Measurements from ENCODE around the gene EEF2. TPM values are rescaled to one million over a fixed set of nuclear protein-coding genes. Genes with fewer than 3 reads are reported as not detected.
A peak's percentile ranks its signal among the peaks of the same experiment; 100 is the strongest.
"Not testable (repeated sequence)": the region's sequence is repeated elsewhere in the genome, so short reads cannot be mapped to it uniquely, and the experiment has no call there.

EEF2 gene
- total RNA-seq, 1 donor from 2014 or later, result 1,892 TPM

DNA sequence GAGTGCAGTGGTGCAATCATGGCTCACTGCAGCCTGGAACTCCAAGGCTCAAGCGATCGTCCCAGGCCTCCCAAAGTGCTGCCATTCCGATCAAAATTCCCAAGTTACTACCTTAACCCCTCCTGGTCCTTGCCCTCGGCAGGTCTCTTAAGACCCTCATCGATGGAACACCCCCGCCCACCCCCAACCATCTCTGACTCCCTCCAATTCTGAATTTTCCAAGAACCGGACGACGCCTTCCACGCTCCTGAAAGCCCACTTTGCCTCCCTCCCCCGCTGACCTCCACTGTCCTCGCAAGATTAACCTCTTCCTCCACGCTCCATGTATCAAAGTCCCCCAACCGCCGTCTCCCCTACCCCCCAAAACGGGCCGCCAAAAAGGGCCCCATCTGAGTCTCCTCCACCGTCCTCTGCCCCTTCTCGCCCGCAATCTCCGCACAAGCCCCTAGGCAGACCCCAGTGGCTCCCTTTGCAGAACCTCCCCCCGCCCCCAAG, 14.9 kb downstream of the EEF2 start:
- no peak for DNase-seq (ENCODE audit: low read depth in 2 of 2)

DNA sequence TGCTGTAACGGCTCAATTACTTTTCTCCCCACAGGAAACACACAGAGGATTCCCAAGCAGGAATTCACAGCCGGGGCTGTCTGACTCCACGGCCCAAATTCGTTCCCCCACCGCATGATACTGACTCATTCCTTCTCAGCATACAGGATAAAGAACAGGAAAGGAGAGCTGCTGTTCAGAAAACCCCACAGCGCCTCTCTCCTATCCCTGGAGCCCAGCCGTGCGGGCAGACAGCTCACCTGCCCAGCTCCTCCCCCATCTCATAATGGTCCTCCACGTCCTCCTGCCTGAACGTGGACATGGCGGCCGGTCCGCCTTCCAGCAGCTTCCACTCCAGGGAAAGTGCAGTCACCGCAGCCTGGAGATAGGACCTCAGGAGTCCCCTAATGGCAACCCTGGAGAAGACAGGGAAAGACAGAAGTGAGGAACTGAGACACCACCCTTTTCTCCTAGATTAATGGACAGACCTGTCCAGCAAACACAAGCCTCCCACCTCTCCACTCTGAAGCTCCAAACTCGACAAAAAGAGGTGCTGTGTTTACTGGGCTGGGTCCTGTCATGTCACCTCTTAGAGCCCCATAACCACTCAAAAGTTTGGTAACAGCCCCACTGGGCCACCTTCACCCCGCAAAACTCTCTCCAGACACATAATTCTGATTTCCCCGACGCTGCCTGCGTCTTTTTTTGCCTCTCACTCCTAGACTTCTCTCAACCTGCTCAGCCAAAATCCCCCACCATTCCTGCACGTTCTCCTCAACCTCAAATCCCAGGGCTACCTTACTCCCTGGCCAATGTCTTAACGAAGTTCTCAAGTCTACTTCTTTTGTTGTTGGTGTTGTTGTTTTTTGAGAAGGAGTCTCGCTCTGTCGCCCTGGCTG, 15.6 kb downstream of the EEF2 start:
- peak; percentile 65 to 93 for DNase-seq (ENCODE audit: low read depth in 2 of 2)

DNA sequence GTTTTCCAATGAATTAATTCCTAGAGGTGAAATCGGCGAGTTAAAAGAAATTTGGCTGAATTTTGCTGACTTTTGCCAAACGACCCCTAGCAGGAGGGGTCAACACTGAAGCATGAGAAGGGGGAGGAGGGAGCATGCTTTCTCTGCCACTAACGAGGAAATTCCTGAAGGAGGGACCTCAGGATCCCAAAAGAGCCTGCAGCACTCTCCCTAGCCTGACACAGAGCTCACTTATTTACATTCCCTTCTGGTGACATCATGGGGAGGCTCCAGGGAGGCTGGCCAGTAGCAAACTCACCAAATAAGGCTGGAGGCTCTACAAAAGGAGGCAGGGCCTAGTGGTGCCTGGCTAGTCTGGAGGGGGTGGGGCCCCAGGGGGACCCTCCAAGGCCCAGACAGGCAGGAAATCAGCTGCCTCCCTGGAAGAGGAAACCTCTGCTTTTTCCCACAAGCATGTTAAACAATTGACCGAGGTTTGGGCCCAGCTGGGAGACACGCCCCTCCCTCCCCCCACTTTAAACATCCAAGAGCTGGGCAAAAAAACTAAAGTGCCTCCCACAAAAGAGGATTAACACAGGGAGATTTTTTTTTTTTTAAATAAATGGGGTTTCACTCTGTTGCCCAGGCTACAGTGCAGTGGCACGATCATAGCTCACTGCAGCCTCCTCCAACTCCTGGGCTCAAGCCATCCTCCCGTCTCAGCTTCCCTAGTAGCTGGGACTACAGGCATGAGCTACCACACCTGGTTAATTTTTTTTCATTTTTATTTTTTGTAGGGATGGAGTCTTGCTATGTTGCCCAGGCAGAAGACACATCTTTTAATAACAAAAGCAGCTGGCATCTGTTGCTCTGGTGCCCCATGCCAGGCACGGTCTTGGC, 16.5 kb downstream of the EEF2 start:
- DNase-seq (ENCODE audit: low read depth in 2 of 2), result peak; percentile 98 to 100

DNA sequence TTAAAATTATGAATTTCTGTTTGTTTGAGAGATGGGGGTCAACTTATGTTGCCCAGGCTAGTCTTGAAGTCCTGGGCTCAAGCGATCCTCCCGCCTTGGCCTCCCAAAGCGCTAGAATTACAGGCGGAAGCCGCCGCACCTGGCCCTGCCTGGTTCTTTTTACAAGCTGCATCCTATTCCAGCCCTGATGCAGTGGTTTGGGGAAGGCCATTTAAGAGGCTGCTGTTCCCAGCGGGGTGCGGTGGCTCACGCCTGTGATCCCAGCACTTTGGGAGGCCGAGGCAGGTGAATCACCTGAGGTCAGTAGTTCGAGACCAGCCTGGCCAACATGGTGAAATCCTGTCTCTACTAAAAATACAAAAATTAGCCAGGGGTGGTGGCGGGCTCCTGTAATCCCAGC, 17.3 kb downstream of the EEF2 start:
- DNase-seq (ENCODE audit: low read depth in 2 of 2), result not testable (repeated sequence)

DNA sequence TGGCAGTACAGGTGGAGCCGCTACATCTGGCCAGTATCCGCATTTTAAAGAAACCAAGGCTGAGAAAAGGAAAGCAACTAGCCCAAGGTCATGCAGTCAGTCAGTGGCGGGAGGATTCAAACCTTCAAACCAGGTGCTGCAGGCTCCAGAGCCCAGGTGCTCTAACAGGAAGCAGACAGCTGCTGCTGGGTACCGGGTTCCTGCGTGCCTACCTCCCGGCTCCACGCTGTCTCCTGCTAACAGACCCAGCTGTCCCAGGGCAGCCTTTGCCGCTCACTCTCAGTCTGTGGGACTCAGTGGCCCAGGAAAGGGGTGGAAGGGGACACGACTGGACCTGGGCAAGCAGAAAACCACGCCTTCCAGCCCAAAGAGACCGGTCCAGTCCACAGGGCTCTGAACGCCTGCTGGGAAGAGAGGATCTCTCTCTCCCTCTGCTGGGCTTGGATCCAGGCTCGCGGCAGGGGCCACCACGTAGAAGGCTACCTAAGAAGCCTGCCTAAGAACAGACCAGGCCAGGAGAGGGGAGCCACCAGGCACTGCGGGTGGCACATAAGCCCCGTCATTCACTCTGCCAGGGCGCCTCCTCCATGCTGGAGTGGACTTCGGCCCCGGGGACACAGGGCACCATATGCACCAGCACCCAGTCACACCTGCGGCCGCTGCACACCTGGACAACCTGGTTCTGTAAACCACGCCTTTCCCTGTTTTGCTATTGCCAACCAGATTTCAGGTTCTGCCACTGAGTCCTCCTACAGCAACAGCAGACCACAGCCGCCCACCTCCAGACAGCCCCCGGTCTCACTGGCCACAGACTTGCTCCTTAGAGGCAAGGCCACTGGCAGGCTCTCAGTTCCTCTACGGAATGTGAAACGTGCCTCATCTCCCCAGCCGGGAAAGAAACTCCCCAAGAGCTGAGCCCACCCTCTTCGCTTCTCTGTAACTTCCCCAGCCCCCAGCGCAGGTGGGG, 18.9 kb downstream of the EEF2 start:
- DNase-seq (ENCODE audit: low read depth in 2 of 2), result no peak

DNA sequence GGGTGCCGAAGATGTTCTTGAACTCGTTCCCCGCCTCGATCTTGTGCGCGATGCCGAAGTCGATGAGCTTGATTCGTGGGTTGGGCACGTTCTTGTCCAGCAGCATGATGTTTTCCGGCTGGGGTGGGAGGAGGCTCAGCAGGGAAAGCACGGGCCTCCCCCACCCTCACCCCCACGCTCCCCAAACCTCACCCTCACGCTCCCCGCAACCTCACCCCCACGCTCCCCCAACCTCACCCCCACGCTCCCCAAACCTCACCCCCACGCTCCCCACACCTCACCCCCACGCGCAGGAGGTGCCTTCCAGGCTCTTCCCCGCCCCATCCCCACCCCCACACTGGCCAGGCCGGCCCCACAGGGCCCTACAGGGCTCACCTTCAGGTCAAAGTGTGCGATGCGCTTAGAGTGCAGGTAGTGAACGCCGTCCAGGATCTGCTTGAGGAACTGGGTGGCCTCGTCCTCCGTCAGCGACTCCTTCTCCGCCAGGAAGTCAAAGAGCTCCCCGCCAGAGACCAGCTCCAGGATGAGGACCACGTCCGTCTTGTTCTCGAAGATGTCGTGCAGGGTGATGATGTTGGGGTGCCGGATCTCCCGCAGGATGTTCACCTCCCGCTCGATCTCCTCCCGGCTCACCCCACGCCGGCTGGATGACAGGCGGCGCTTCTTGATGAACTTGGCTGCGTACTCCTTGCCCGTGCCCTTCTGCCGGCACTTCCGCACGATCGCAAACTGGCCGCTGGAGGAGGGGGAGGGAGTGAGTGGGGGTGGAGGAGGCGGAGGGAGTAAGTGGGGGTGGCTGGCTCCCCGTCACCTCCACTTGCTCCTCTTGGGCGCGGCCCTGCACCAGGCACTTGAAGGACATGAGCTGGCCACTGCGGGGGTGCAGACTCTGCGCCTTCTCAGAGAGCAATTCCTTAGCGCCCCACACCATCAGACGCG, 20.7 kb downstream of the EEF2 start:
- DNase-seq (ENCODE audit: low read depth in 2 of 2), result no peak

DNA sequence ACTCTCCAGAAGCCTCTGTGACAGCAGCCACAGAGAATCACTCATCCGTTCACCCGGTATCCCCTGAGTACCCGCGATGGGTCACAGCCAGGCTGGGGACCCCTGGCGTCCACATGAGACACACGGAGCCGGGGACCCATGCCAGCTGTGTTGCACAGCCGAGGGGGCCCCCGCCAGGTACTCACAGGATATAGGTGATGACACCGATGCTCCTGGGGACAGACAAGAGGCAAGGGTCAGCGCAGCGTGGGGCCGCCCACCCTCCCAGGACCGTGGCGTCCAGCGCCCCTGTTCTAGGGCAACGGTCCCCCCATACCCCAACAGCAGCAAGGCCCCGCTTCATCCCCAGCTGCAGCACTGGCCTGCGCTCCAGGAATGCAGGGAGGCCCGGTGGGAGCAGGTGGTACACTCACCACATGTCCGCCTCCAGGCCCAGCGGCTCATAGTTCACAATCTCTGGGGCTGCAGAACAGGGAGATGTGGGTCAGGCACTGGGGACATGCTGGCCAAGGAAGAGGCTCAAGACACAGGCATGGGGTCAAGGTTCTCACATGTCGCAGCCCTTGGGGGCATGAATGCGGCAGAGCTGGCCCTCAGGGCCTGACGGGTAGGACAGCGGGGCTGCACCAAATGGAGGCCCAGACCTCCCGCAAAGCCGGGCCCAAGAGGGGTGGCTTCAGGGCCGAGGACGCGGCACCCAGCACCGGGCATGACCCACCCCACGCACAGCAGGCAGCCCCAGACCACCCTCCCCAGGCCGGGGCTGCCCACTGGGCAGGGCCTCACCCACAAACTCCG, 21.6 kb downstream of the EEF2 start:
- DNase-seq (ENCODE audit: low read depth in 2 of 2), result no peak

DNA sequence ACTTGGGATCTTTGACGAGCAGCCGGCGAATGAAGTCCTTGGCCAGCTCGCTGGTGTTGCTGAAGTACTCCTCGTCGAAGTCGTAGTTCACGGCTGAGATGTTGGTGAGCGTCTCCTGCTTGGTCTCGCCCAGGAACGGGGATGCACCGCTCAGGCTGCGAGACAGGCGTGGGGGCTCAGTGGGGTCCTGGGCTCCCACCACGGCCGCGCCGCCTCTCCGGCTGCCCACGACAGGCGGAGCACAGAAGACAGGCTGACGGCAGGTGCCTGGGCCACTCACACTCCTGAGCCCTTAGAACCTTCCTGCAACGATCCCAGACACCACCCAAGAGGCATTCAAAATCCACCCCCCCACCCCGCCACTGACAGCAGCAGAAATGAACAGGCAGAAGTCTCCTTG, 24.3 kb downstream of the EEF2 start:
- DNase-seq (ENCODE audit: low read depth in 2 of 2), result no peak

DNA sequence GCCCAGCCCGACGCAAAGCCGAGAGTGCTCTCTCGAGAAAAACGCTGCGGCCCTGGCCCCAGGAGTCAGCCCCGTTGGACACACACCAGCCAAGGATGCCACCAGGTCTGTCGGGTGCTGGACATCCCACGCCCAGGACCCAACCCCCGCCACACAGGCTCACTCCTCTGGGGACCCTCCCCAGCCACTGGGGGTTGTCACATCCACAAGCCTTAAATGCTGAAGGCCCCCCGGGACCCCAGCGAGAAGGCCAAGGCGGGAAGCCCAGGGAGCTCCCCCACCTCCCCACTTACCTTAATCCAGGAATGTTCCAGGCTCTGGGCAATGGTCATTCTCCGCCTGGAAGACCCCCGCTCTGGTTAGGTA, 25.5 kb downstream of the EEF2 start:
- DNase-seq (ENCODE audit: low read depth in 2 of 2), result no peak

DNA sequence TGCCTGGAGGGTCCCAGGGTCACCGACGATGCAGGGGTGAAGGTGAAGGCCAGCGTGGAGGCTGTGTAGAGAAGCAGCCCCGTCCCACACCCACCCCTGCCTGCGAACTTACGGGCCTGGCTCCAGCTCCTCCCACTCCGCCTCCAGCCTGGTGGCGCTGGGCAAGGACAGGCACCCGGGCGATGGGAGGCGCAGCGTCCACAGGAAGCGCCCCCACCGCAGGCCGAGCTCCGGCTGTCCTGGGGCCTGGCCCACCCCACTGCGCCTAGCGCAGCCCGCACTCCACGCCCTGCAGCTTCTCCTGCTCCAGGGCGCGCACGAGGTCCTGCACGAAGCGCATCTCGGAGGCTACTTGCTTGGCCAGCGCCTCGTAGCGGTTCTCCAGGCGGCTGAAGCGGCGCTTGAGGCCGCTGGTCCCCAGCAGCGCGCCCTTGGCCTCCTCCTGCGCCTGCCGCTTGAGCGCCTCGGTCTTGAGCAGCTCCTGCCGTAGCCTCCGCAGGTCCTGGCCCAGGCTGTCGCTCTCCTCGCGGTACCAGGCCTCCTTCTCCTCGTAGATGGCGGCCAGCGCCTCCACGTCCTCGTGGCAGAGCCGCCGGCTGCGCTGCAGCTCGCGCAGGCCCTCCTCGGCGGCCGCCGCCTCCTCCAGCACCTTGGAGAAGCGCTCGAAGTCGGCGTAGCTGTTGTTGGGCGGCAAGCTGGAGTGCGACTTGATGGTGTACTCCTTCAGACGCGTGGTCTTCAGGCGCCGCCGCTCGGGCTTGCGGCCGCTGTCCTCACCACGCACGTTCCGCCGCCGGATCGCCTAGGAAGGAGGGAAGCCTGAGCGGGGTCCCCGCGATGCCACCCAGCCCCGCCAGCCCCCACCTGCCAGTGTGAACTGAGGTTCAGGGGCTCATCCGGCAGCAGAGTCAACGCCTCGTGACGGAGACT, 26.2 kb downstream of the EEF2 start:
- DNase-seq (ENCODE audit: low read depth in 2 of 2), result no peak

DNA sequence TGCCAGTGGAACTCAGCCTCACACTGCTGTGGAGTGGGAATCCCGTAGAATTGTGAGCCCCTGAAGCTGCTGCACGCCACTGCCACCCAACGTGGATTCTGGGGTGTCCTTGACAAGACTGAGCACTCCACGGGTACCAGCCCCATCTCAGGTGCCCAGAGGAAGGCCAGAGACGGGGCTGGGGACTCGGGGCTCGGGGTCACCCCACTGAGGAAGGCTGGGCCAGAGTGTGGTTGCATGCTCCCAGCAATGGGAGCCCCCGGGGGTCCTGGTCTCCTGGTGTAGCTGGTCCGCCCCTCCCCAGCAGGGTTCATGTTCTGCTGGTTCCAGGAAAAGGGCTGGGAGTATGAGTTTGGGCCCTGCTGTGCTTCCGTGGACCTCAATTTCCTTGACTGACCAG, 29.6 kb downstream of the EEF2 start:
- no peak for DNase-seq (ENCODE audit: low read depth in 2 of 2)

DNA sequence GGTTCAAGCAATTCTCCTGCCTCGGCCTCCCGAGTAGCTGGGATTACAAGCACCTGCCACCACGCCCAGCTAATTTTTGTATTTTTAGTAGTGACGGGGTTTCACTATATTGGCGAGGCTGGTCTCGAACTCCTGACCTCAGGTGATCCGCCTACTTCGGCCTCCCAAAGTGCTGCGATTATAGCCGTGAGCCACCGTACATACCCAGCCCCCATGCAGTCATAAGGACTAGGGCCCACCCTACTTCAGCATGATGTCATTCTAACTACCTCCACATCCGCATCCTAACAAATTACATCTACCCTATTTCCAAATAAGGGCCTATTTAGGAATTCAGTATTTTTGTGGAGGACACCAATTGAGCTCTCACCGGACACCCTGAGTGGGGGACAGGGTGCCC, 30.0 kb downstream of the EEF2 start:
- not testable (repeated sequence) for DNase-seq (ENCODE audit: low read depth in 2 of 2)

DNA sequence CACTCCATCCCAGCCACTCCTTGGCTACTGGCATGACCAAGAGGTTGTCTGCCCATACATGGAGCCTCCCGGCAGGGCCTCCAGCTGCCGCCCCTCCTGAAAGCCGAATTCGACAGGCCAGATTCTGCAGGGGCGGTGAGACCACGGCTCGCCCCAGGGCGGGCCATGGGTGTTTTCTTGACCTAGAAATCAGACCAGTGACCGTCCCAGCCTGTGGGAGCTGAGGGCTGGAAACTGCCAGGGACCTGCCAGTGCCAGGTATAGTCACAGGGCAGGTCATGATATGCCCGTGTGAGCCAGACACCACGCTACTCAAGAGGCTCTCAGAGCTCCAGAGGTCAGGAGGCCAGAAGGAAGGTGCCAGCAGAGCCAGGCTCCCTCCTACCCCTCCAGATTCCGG, 31.2 kb downstream of the EEF2 start:
- no peak for DNase-seq (ENCODE audit: low read depth in 2 of 2)

DNA sequence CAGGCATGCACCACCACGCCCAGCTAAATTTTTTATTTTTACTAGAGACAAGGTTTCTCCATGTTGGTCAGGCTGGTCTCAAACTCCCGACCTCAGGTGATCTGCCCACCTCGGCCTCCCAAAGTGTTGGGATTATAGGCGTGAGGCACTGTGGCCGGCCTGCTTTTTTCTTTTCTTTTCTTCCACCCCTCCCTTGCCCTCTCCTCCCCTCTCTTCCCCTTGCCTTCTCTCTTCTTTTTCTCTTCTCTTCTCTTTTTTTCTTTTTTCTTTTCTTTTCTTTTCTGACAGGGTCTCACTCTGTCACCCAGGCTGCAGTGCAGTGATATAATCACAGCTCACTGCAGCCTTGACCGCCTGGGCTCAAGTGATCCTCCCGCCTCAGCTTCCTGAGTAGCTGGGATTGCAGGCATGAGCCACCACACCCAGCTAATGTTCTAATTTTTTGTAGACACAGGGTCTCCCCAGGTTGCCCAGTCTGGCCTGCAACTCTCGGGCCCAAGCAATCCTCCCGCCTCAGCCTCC, 32.4 kb downstream of the EEF2 start:
- DNase-seq (ENCODE audit: low read depth in 2 of 2), result not testable (repeated sequence)

DNA sequence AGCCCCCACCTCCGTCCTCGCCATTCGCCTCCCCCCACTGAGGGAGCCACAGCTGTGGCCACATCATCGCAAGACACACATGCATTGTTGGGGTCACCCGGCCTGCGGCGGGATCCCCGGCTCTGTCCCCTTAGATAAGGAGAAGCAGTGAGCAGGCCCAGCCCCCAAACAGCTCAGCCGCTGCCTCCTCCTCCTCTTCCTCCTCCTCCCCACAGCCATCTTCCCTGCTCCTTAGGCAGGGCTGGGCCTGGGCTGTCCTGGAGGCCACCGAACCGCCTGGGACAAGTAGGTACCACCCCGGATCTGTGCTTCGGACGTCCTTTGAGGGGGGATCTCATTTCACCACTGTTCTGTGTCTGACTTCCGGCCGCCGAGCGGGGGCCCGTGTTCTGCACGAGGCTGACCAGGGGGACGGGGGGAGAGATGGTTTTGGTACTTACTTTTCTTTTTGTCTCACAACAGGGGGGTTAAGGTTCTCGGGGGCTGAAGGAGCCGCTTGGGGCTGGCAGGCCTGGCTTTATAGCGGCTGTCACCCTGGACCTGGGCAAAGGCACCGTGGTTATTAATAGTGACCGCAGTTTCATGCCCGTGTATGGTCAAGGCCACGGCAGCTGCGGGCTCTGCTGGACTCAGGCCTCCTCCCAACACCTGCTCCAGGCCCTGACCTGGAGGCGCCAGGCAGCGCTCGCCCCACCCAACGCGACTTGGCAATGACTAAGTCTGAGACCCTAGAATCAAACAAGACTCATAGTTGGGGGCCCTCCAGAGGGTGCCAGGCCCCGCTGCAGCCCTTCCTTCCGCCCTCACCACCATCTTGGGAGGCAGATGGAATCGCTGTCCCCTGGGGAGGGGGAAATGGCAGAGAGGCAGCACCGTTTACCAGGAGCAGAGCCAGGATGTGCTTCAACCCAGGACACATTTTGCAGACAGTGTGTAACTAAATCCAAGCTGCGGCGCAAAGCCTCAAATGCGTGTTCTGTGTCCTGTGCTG, 34.1 kb downstream of the EEF2 start:
- DNase-seq (ENCODE audit: low read depth in 2 of 2), result no peak

DNA sequence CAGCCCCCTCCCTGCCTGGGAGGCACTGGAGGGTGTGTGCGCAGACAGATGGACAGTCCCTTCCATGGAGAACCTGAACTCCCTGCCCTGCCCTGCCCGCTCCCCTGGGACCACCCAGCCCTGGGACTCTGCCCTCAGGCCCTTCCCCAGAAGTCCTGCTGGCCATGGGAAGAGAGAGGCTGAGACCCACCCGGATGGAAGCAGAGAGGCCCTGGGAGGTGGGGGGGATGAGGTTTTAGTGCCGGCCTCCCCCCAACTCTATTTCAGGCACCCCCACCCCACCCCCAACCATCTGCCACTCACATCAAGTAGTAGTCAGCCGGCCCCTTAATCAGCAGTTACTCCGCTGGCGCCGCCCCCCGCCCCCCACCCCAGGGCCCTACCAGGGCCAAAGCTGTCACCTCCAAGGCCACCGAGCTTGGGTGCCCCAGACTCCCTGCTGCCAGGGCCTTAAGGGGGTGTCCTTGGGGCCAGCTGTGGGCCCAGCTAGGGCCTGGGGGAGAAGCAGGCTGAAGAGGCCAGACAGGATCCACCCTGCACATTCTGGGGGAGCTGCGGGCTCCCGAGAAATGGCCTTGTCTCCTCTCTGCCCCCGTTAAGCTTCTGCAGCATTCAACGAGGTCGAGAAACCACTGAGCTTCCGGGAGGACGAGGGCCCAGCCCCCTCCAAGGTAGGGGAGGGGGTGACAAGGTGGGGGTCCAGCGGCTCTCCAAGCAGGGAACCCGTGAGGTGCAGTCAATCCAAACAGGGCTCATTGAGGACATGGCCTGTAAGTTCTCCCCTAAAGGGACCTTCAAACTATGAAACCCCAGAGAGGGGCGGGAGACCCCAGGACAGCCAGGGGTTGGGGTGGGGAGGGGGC, 35.0 kb downstream of the EEF2 start:
- DNase-seq (ENCODE audit: low read depth in 2 of 2), result no peak

Data from dermis microvascular lymphatic vessel endothelial cell (primary cell).